Lung (tissue), 12 donors: ENCODE data around the gene PPIL4. TPM values are rescaled to one million over a fixed set of nuclear protein-coding genes. Genes with fewer than 3 reads are reported as not detected.

Source experiments
- ATAC-seq: fragments of 200-7000 bp; cut with Tn5 transposase; one replicate; pipeline ENCODE4 v1.9.1; 2020; ENCODE audit warnings: moderate number of reproducible peaks; ENCODE audit not compliant: insufficient read depth, low FRiP score
- DNase-seq, 3 donors: peaks; one replicate each; pipeline ENCODE4 v3.0.0-alpha.2; 2013 to 2017
- H3K27ac ChIP-seq, 2 donors: one replicate each; pipeline ENCODE4 v1.5.1; 2013; ENCODE audit warnings: mild to moderate bottlenecking in 2 of 2, moderate library complexity in 2 of 2, control low read depth in 1 of 2, inconsistent platforms in 1 of 2, low read depth in 1 of 2, low read length in 1 of 2
- H3K27me3 ChIP-seq, 3 donors: one replicate each; pipeline ENCODE4 v1.5.1; 2013; ENCODE audit warnings: low read length in 2 of 3; ENCODE audit not compliant: control insufficient read depth in 3 of 3, insufficient read depth in 3 of 3
- H3K36me3 ChIP-seq, 4 donors: one replicate each; pipeline ENCODE4 v1.5.1; 2013; ENCODE audit warnings: low read length in 4 of 4, mild to moderate bottlenecking in 1 of 4, moderate library complexity in 1 of 4; ENCODE audit not compliant: control insufficient read depth in 4 of 4, insufficient read depth in 4 of 4
- H3K4me1 ChIP-seq, 5 donors: one replicate each; pipeline ENCODE4 v1.5.1; 2013; ENCODE audit warnings: low read length in 5 of 5, mild to moderate bottlenecking in 2 of 5, moderate library complexity in 1 of 5; ENCODE audit not compliant: control insufficient read depth in 5 of 5, insufficient read depth in 5 of 5
- H3K4me3 ChIP-seq: one replicate; pipeline ENCODE4 v1.5.1; 2013; ENCODE audit warnings: mild to moderate bottlenecking, control low read depth, moderate library complexity
- H3K9ac ChIP-seq, 2 donors: one replicate each; pipeline ENCODE4 v1.5.1; 2013; ENCODE audit warnings: low read length in 2 of 2, control low read depth in 1 of 2; ENCODE audit not compliant: insufficient read depth in 1 of 2
- H3K9me3 ChIP-seq, 4 donors: one replicate each; pipeline ENCODE4 v1.5.1; 2013; ENCODE audit warnings: low read length in 3 of 4, mild to moderate bottlenecking in 1 of 4, moderate library complexity in 1 of 4; ENCODE audit not compliant: control insufficient read depth in 4 of 4, insufficient read depth in 3 of 4
- WGBS, 2 donors: extraction: QIAGEN DNeasy Blood & Tissue Kit; methylation state at CpG; one replicate each; pipeline ENCODE4 v1.1.7; 2013; 5-methylcytosine and 5-hydroxymethylcytosine counted together
- polyA plus RNA-seq, 2 donors: library from polyadenylated mRNA; stranded (reverse); fragments of 200-250 nt; gene quantifications; one replicate each; pipeline ENCODE4 v1.2.1, GENCODE V29; 2013
- total RNA-seq, 2 donors: library from RNA; depleted of rRNA in 1 of 2; stranded (reverse); fragments of >200 nt in 1 of 2; gene quantifications; one replicate each; pipeline ENCODE4 v1.2.1, GENCODE V29; 2014 to 2021
- TF ChIP-seq, protein P1 (sequence below): IDR thresholded peaks from 2 replicates; pipeline ENCODE4 v1.5.1; 2012; ENCODE audit warnings: mild to moderate bottlenecking; ENCODE audit errors: control extremely low read depth, extremely low read depth
- donor health status: control.
- donor health status: control.
- donor health status: Bipolar disorder and iron deficiency.
- donor health status: healthy.
- donor health status: DM: yes; HTN: yes; CAD: no.

The PPIL4 gene
- total and polyA plus RNA-seq, 4 donors = 15.7 to 52.3 (median 21.9) TPM

DNA sequence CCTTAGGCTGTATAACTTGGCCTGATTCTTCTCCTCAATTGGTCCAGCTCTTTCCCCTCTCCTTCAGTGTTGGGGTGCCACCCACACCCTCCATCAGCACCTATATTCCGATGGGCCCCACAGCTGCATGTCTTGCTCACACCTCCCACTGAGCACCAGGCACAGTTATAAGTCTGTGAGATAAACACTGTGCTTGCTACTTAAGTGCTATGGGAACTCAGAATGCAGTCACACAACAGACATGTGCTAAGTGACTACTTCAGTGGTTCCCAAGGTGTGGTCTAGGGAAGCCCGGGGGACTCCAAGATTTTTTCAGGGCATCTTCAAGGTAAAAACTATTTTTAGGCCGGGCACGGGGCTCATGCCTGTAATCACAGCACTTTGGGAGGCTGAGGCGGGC is 68.3 kb downstream of the PPIL4 start:
- ATAC-seq (no peak), DNase-seq (no peak)
- Histone ChIP-seq H3K27me3 (no peaks in the 10 kb centered on the region), H3K9me3 (no peaks in the 10 kb centered on the region), H3K36me3 (no peaks in the 10 kb centered on the region), H3K4me3 (no peak overlapping the region), H3K4me1 (peaks cover 0 to 12% (median 9%) of the 10 kb centered on the region in 5 donors), H3K27ac (no peak overlapping the region), H3K9ac (no peak overlapping the region)
- TF ChIP-seq, protein P1, sequence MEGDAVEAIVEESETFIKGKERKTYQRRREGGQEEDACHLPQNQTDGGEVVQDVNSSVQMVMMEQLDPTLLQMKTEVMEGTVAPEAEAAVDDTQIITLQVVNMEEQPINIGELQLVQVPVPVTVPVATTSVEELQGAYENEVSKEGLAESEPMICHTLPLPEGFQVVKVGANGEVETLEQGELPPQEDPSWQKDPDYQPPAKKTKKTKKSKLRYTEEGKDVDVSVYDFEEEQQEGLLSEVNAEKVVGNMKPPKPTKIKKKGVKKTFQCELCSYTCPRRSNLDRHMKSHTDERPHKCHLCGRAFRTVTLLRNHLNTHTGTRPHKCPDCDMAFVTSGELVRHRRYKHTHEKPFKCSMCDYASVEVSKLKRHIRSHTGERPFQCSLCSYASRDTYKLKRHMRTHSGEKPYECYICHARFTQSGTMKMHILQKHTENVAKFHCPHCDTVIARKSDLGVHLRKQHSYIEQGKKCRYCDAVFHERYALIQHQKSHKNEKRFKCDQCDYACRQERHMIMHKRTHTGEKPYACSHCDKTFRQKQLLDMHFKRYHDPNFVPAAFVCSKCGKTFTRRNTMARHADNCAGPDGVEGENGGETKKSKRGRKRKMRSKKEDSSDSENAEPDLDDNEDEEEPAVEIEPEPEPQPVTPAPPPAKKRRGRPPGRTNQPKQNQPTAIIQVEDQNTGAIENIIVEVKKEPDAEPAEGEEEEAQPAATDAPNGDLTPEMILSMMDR = no peak
- WGBS, 2 donors = 89 to 91% methylated on average over 5 of the region's 5 CpGs

DNA sequence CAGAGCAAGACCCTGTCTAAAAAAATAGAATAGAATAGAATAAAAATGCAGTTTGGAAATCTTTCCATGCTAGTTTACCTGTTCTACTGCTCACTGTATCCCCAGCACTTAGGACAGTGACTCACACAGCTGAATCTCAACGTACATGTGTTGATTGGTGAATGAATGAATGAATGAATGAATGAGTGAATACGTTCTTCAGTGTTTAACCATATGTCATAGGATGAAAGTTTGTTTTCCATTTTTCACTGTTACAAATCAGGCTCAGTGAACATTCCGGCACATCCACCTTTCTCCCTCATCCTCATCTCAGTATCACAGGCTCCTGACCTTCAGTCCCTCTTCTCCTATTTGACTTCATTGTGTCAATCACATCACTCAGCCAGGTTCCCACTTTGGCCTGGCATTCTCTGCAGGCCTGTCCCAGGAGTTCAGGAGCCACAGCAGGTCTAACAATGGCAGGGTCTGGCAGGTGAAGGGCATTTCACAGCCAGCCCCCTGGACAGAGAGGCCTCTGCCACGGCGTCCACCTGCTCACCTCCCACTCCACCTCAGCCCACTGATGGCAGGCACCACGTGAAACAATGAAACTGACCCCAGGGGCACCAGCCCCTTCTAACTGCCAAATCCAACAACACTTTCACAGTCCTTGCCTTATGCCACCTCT is 68.9 kb downstream of the PPIL4 start:
- DNase-seq (no peak), ATAC-seq (no peak)
- H3K4me1 ChIP-seq = peaks cover 0 to 10% (median 4%) of the 10 kb centered on the region in 5 donors
- no peaks in the 10 kb centered on the region for H3K27me3 ChIP-seq
- no peaks in the 10 kb centered on the region for H3K36me3 ChIP-seq
- H3K9me3 ChIP-seq = no peaks in the 10 kb centered on the region
- H3K4me3 ChIP-seq = no peak overlapping the region
- TF ChIP-seq, protein P1 = no peak
- no peak overlapping the region for H3K27ac ChIP-seq
- no peak overlapping the region for H3K9ac ChIP-seq
- WGBS, 2 donors = 76 to 81% methylated on average over 6 of the region's 6 CpGs

DNA sequence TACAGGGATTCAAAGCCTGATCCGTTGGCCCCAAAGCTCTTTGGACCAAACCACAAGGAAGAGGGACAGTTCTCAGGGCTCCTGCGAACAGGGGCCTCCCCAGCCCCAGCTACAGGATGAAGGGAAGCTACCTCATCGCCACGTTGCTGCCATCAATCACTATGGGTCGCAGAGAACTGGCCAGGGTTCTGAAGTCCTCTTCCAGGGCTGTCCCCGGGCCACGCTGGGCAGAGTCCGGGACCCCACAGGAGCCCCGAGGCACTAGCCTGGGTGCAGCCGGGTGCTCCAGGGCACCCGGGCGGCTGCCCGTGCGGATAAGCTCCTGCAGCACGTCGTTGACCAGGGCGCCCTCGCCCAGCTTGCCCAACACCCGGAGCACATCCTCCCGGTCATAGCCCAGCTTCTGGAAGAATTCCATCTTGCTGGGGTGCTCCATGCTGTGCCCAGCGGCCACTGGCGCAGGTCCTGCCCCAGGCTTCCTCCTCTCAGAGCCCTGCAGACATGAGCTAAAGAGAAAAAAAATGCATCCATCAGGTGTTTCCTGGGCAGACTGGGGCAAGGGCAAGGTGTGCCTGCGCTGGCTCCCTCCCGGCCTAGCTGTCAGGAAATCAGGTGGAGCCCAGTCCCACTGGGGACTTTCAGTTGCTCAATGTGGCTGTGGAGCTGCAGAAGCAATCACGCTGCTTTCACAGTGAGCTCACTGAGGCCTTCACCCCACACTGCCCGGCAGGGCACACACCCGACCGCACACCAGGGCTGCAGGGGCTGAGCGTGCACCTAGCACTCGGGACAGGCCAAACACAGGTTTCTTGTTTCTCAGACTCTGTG is 71.5 kb downstream of the PPIL4 start:
- TF ChIP-seq, protein P1 = no peak
- ATAC-seq = no peak
- Histone ChIP-seq H3K27ac (no peak overlapping the region), H3K4me3 (no peak overlapping the region), H3K9me3 (peaks cover 0 to 2% (median 0%) of the 10 kb centered on the region in 4 donors), H3K9ac (no peak overlapping the region), H3K4me1 (peaks cover 0 to 3% (median 0%) of the 10 kb centered on the region in 5 donors), H3K36me3 (no peaks in the 10 kb centered on the region), H3K27me3 (no peaks in the 10 kb centered on the region)
- WGBS, 2 donors = 87 to 88% methylated on average over 30 of the region's 30 CpGs
- DNase-seq = no peak
